A549 (cell line): ENCODE results near the gene POLE. TPM values are rescaled to one million over a fixed set of nuclear protein-coding genes. Genes with fewer than 3 reads are reported as not detected.

Source experiments
- ATAC-seq, 2 experiments: fragments of 200-7000 bp in 1 of 2; fragments of >200 bp in 1 of 2; cut with Nextera tagmentation in 1 of 2; cut with Tn5 transposase in 1 of 2; 3 replicates each; pipeline versions ENCODE4 v1.8.0 to v1.9.1; 2018 to 2020; ENCODE audit warnings: mild to moderate bottlenecking in 1 of 2, moderate library complexity in 1 of 2
- CTCF ChIA-PET: fragments of 300-600 bp; sonication (Branson Sonifier 250); formaldehyde crosslinking; extraction: SDS; loops from one replicate; lab custom pipeline; 2021; ENCODE audit warnings: antibody characterized with exemption, inconsistent platforms; lab: Yijun Ruan, JAX
- POLR2A ChIA-PET: fragments of 350-600 bp; formaldehyde crosslinking; extraction: SDS; loops from one replicate; lab custom pipeline; 2021; ENCODE audit warnings: antibody characterized with exemption, inconsistent platforms; lab: Yijun Ruan, JAX
- DNase-seq, 2 experiments: peaks; one replicate each; pipeline versions ENCODE4 v3.0.0 to v3.0.0-alpha.2; 2011 to 2016; ENCODE audit warnings: low read depth in 1 of 2, low spot score in 1 of 2
- FAIRE-seq: peaks from 2 replicates; lab custom pipeline; 2011; peaks lifted over from hg19 to GRCh38; lab: Jason Lieb, UNC
- H3K27ac ChIP-seq, 2 experiments: fragments of >200 bp; sonication (Bioruptor Twin); formaldehyde crosslinking; 3 replicates each; pipeline ENCODE4 v1.5.1; 2016 to 2017
- H3K4me1 ChIP-seq: fragments of >200 bp; sonication (Bioruptor Twin); formaldehyde crosslinking; 3 replicates; pipeline ENCODE4 v1.6.1; 2016
- H3K4me2 ChIP-seq: fragments of >200 bp; sonication (Bioruptor Twin); formaldehyde crosslinking; 3 replicates; pipeline ENCODE4 v1.6.1; 2016
- H3K4me3 ChIP-seq: fragments of >200 bp; sonication (Bioruptor Twin); formaldehyde crosslinking; 3 replicates; pipeline ENCODE4 v1.5.1; 2016
- H3K9me3 ChIP-seq: fragments of >200 bp; sonication (Bioruptor Twin); formaldehyde crosslinking; 3 replicates; pipeline ENCODE4 v1.6.1; 2016
- ATOH8 ChIP-seq: fragments of 250-450 bp; sonication (Bioruptor Pico); IDR thresholded peaks from 2 replicates; pipeline ENCODE4 v1.5.0; 2020; ENCODE audit warnings: low read depth, mild to moderate bottlenecking, moderate library complexity
- BCL3 ChIP-seq: fragments of >200 bp; sonication (Bioruptor Twin); formaldehyde crosslinking; IDR thresholded peaks from 3 replicates; pipeline ENCODE4 v1.6.1; 2016
- CBX2 ChIP-seq: fragments of 200-600 bp; sonication (generic); IDR thresholded peaks from 2 replicates; pipeline ENCODE4 v1.6.1; 2016; ENCODE audit warnings: low read depth, mild to moderate bottlenecking, borderline replicate concordance
- CBX8 ChIP-seq: fragments of 200-600 bp; sonication (generic); IDR thresholded peaks from 2 replicates; pipeline ENCODE4 v1.6.1; 2016
- E2F6 ChIP-seq: IDR thresholded peaks from 2 replicates; pipeline ENCODE4 v1.6.1; 2012; ENCODE audit warnings: low read depth, borderline replicate concordance
- EP300 ChIP-seq, 2 experiments: fragments of >200 bp; sonication (Bioruptor Twin); formaldehyde crosslinking; IDR thresholded peaks; 2 replicates in 1 of 2; 3 replicates in 1 of 2; pipeline ENCODE4 v1.6.1; 2016 to 2017
- ESRRA ChIP-seq: fragments of 150-350 bp; IDR thresholded peaks from 2 replicates; pipeline ENCODE4 v1.6.1; 2014; ENCODE audit warnings: mild to moderate bottlenecking, low read length, borderline replicate concordance
- HOXB13 ChIP-seq: fragments of 250-450 bp; sonication (Bioruptor Pico); IDR thresholded peaks from 2 replicates; pipeline ENCODE4 v1.5.0; 2020; ENCODE audit warnings: low read depth, mild to moderate bottlenecking, moderate library complexity
- MAFK ChIP-seq: fragments of 450-650 bp; IDR thresholded peaks from 2 replicates; pipeline ENCODE4 v1.6.1; 2014; ENCODE audit not compliant: partially characterized antibody
- MAZ ChIP-seq: fragments of 150-350 bp; IDR thresholded peaks from 2 replicates; pipeline ENCODE4 v1.6.1; 2014; ENCODE audit warnings: antibody characterized with exemption, low read depth, low read length, borderline replicate concordance
- MYC ChIP-seq: IDR thresholded peaks from 2 replicates; pipeline ENCODE4 v1.6.1; 2012; ENCODE audit warnings: mild to moderate bottlenecking, inconsistent platforms, low read length, improper control_type of control experiment, borderline replicate concordance
- NFE2L2 ChIP-seq: fragments of 150-350 bp; conservative IDR thresholded peaks from 2 replicates; pipeline ENCODE4 v1.6.1; 2014; ENCODE audit warnings: low read length
- PHF8 ChIP-seq: fragments of 200-600 bp; sonication (generic); IDR thresholded peaks from 2 replicates; pipeline ENCODE4 v1.6.1; 2016; ENCODE audit warnings: low read depth, mild to moderate bottlenecking, antibody characterized with exemption, moderate library complexity, borderline replicate concordance
- RAD21 ChIP-seq, 2 experiments: fragments of >200 bp in 1 of 2; sonication (Bioruptor Twin) in 1 of 2; formaldehyde crosslinking in 1 of 2; IDR thresholded peaks in 1 of 2; conservative IDR thresholded peaks in 1 of 2; 2 replicates in 1 of 2; 3 replicates in 1 of 2; pipeline ENCODE4 v1.6.1; 2012 to 2018; ENCODE audit warnings: inconsistent platforms in 1 of 2
- RARB ChIP-seq: fragments of 250-450 bp; sonication (Bioruptor Pico); IDR thresholded peaks from 2 replicates; pipeline ENCODE4 v1.8.0; 2021; ENCODE audit warnings: mild to moderate bottlenecking, moderate library complexity
- RNF2 ChIP-seq: fragments of 200-600 bp; sonication (generic); IDR thresholded peaks from 2 replicates; pipeline ENCODE4 v1.6.1; 2016; ENCODE audit warnings: low read depth, mild to moderate bottlenecking, antibody characterized with exemption, moderate library complexity, borderline replicate concordance
- SREBF2 ChIP-seq: fragments of 450-650 bp; IDR thresholded peaks from 2 replicates; pipeline ENCODE4 v1.6.1; 2014; ENCODE audit warnings: mild to moderate bottlenecking, moderate library complexity
- ZC3H11A ChIP-seq: fragments of 450-650 bp; IDR thresholded peaks from 2 replicates; pipeline ENCODE4 v1.6.1; 2014; ENCODE audit warnings: antibody characterized with exemption, mild to moderate bottlenecking
- ZFP36 ChIP-seq: fragments of 450-650 bp; IDR thresholded peaks from 2 replicates; pipeline ENCODE4 v1.6.1; 2014; ENCODE audit warnings: borderline replicate concordance; ENCODE audit not compliant: partially characterized antibody
- WGBS: methylation state at CpG from one replicate; pipeline ENCODE4 v1.1.6; 2017; ENCODE audit errors: missing lambda C conversion rate; 5-methylcytosine and 5-hydroxymethylcytosine counted together
- polyA plus RNA-seq, 4 experiments: library from polyadenylated mRNA; depleted of rRNA in 3 of 4; stranded (reverse); fragments of >200 nt; fragmentation: RNase III in 1 of 4; extraction: RNeasy Plus Mini Kit Qiagen cat#74134 plus additional on column Dnase treatment in 1 of 4; gene quantifications; 2 replicates in 3 of 4; 3 replicates in 1 of 4; pipeline ENCODE4 v1.2.3, GENCODE V29; 2011 to 2017

POLE gene
- polyA plus RNA-seq, 2 of the 4 experiments (the other 2 are of a cell fraction) = 28.9 to 67.2 TPM

GRCh38 chr12:132729541-132730320 is 42.6 kb upstream of the POLE start:
- FAIRE-seq (no peak), ATAC-seq (peak in 1 of 2 experiments; percentile 47; a peak in 3 of 6 replicates), DNase-seq (peak in 1 of 2 experiments; percentile 56)
- WGBS = 80% methylated on average over 24 of the region's 24 CpGs
- Histone ChIP-seq H3K4me1 (no peaks in the 10 kb centered on the region), H3K4me3 (no peak overlapping the region), H3K4me2 (no peak overlapping the region), H3K27ac (no peak overlapping the region), H3K9me3 (no peaks in the 10 kb centered on the region)
- ChIA-PET POLR2A (no interaction called here), CTCF (interaction anchor here (0.5 to 1.7 kb wide), 3 partner anchors 12 to 785 kb away, joined by 3 to 6 read pairs (median 4); no protein-coding TSS in a partner anchor)
- TF ChIP-seq SREBF2 = no peak

- ChIA-PET CTCF (interaction anchor here (0.9 to 1.5 kb wide), 2 partner anchors 28 to 141 kb away, joined by 3 to 4 read pairs; no protein-coding TSS in a partner anchor), POLR2A (no interaction called here)
- Histone ChIP-seq H3K4me1 (no peaks in the 10 kb centered on the region), H3K4me2 (no peak overlapping the region), H3K27ac (no peak overlapping the region), H3K9me3 (no peaks in the 10 kb centered on the region), H3K4me3 (no peak overlapping the region)
- no peak for DNase-seq
- FAIRE-seq = no peak
- 91% methylated on average over 7 of the region's 7 CpGs for WGBS
- TF ChIP-seq ZFP36 (no peak), ESRRA (no peak), CBX2 (no peak), MAZ (no peak), EP300 (IDR thresholded peaks at IDR 0.05) (no peak), RNF2 (no peak), E2F6 (no peak), ATOH8 (CRISPR knock-in tag) (no peak)
- TF ChIP-seq, all 56 proteins: peak for 0
- ATAC-seq = no peak
Observed at GRCh38 chr12:132728502-132728901, 41.4 kb upstream of the POLE start.

GRCh38 chr12:132727091-132727794 is 40.1 kb upstream of the POLE start:
- no peak for FAIRE-seq

More at GRCh38 chr12:132727091-132727794, 40.1 kb upstream of the POLE start:
- DNase-seq = no peak
- Histone ChIP-seq H3K9me3 (no peaks in the 10 kb centered on the region), H3K4me2 (no peak overlapping the region), H3K4me3 (no peak overlapping the region)
- CTCF ChIA-PET = interaction anchor here (1.5 kb wide), 1 partner anchor 29 kb away, joined by 4 read pairs; no protein-coding TSS in a partner anchor
- TF ChIP-seq ZC3H11A (no peak), MYC (no peak), RARB (no peak), CBX8 (no peak), RNF2 (no peak), MAFK (no peak), BCL3 (no peak), RAD21 (conservative IDR thresholded peaks at IDR 0.05 in 1 of 2, IDR thresholded peaks at IDR 0.05 in 1 of 2) (no peak), NFE2L2 (no peak), HOXB13 (no peak), PHF8 (no peak)
- TF ChIP-seq, all 56 proteins: peak for 0
- H3K27ac ChIP-seq = no peak overlapping the region
- WGBS = 94% methylated on average over 37 of the region's 37 CpGs
- H3K4me1 ChIP-seq = no peaks in the 10 kb centered on the region
- POLR2A ChIA-PET = no interaction called here
- ATAC-seq = peak in 1 of 2 experiments; percentile 6; a peak in 2 of 6 replicates
